ENCODE data around the gene LRP1B.
A peak's percentile ranks its signal among the peaks of the same experiment; 100 is the strongest.

LRP1B gene

GRCh38 chr2:141942006-141942789 is 188.6 kb downstream of the LRP1B start:
- DNase-seq, result no peak

GRCh38 chr2:141941210-141941714 is 189.6 kb downstream of the LRP1B start:
- no peak for DNase-seq

- DNase-seq, result no peak
Measured at GRCh38 chr2:141940709-141941108, 190.1 kb downstream of the LRP1B start.

GRCh38 chr2:141933226-141933625 is 197.6 kb downstream of the LRP1B start:
- DNase-seq, result no peak

GRCh38 chr2:141932261-141932660 is 198.6 kb downstream of the LRP1B start:
- no peak for DNase-seq

GRCh38 chr2:141931797-141932196 is 199.0 kb downstream of the LRP1B start:
- DNase-seq, result no peak

GRCh38 chr2:141930803-141931202 is 200.0 kb downstream of the LRP1B start:
- no peak for DNase-seq

GRCh38 chr2:141929331-141930252 is 201.2 kb downstream of the LRP1B start:
- DNase-seq, result no peak

GRCh38 chr2:141928476-141928875 is 202.3 kb downstream of the LRP1B start:
- no peak for DNase-seq

GRCh38 chr2:141927536-141927935 is 203.3 kb downstream of the LRP1B start:
- no peak for DNase-seq

- no peak for DNase-seq
Measured at GRCh38 chr2:141925511-141925910, 205.3 kb downstream of the LRP1B start.

- DNase-seq, result no peak
Measured at GRCh38 chr2:141923657-141924056, 207.2 kb downstream of the LRP1B start.

- DNase-seq, result peak; percentile 8
Measured at GRCh38 chr2:141911485-141912066, 219.2 kb downstream of the LRP1B start.

GRCh38 chr2:141906678-141907077 is 224.1 kb downstream of the LRP1B start:
- DNase-seq, result no peak

GRCh38 chr2:141900826-141901225 is 230.0 kb downstream of the LRP1B start:
- no peak for DNase-seq

- no peak for DNase-seq
Measured at GRCh38 chr2:141899740-141900139, 231.1 kb downstream of the LRP1B start.

GRCh38 chr2:141889788-141890187 is 241.0 kb downstream of the LRP1B start:
- DNase-seq, result no peak

GRCh38 chr2:141888987-141889555 is 241.7 kb downstream of the LRP1B start:
- DNase-seq, result no peak

GRCh38 chr2:141887363-141887762 is 243.5 kb downstream of the LRP1B start:
- no peak for DNase-seq

GRCh38 chr2:141878016-141878415 is 252.8 kb downstream of the LRP1B start:
- no peak for DNase-seq

- DNase-seq, result no peak
Measured at GRCh38 chr2:141871913-141872634, 258.7 kb downstream of the LRP1B start.

- no peak for DNase-seq
Measured at GRCh38 chr2:141869572-141869971, 261.2 kb downstream of the LRP1B start.
